SK-N-SH treated with all-trans-retinoic acid at 6 μM for 48 hours (cell line): ENCODE measurements around the gene KIF6.

Experiments used
- ATAC-seq: fragments of 200-7000 bp; cut with Tn5 transposase; 3 replicates; pipeline ENCODE4 v1.9.1; 2020; ENCODE audit warnings: mild to moderate bottlenecking, moderate library complexity
- ARNTL ChIP-seq: fragments of 450-650 bp; formaldehyde crosslinking; IDR thresholded peaks from 2 replicates; pipeline ENCODE4 v1.5.0; 2020; ENCODE audit warnings: low read depth, mild to moderate bottlenecking, moderate library complexity, borderline replicate concordance
- BACH2 ChIP-seq: fragments of 250-450 bp; sonication (Bioruptor Pico); IDR thresholded peaks from 2 replicates; pipeline ENCODE4 v1.9.0; 2021; ENCODE audit warnings: mild to moderate bottlenecking, borderline replicate concordance
- CREB5 ChIP-seq: fragments of 250-450 bp; sonication (Bioruptor Pico); IDR thresholded peaks from 2 replicates; pipeline ENCODE4 v1.5.1; 2020; ENCODE audit warnings: low read depth, mild to moderate bottlenecking, moderate library complexity
- CSDC2 ChIP-seq: fragments of 250-450 bp; sonication (Bioruptor Pico); IDR thresholded peaks from 2 replicates; pipeline ENCODE4 v1.5.0; 2020; ENCODE audit warnings: mild to moderate bottlenecking, moderate library complexity
- CSRNP3 ChIP-seq: fragments of 250-450 bp; sonication (Bioruptor Pico); IDR thresholded peaks from 2 replicates; pipeline ENCODE4 v1.5.1; 2021; ENCODE audit warnings: mild to moderate bottlenecking, moderate library complexity
- GLIS3 ChIP-seq: fragments of 250-450 bp; sonication (Bioruptor Pico); IDR thresholded peaks from 2 replicates; pipeline ENCODE4 v1.5.0; 2020; ENCODE audit warnings: mild to moderate bottlenecking, moderate library complexity
- ISL1 ChIP-seq: fragments of 250-450 bp; sonication (Bioruptor Pico); IDR thresholded peaks from 2 replicates; pipeline ENCODE4 v2.1.2; 2022; ENCODE audit warnings: mild to moderate bottlenecking, moderate library complexity
- OSR1 ChIP-seq: fragments of 250-450 bp; sonication (Bioruptor Pico); IDR thresholded peaks from 2 replicates; pipeline ENCODE4 v1.8.0; 2022; ENCODE audit warnings: moderate library complexity, mild to moderate bottlenecking, inconsistent platforms
- PATZ1 ChIP-seq: fragments of 250-450 bp; sonication (Bioruptor Pico); IDR thresholded peaks from 2 replicates; pipeline ENCODE4 v1.8.0; 2020; ENCODE audit warnings: mild to moderate bottlenecking, moderate library complexity, borderline replicate concordance
- POU6F1 ChIP-seq: fragments of 250-450 bp; sonication (Bioruptor Pico); IDR thresholded peaks from 2 replicates; pipeline ENCODE4 v1.8.0; 2021; ENCODE audit warnings: low read depth, mild to moderate bottlenecking, moderate library complexity, borderline replicate concordance
- PPARA ChIP-seq: fragments of 250-450 bp; sonication (Bioruptor Pico); IDR thresholded peaks from 2 replicates; pipeline ENCODE4 v1.5.0; 2020; ENCODE audit warnings: mild to moderate bottlenecking, borderline replicate concordance
- RARB ChIP-seq: fragments of 250-450 bp; sonication (Bioruptor Pico); IDR thresholded peaks from 2 replicates; pipeline ENCODE4 v1.8.0; 2021; ENCODE audit warnings: mild to moderate bottlenecking, moderate library complexity
- SNAI2 ChIP-seq: fragments of 250-450 bp; sonication (Bioruptor Pico); IDR thresholded peaks from 2 replicates; pipeline ENCODE4 v1.5.0; 2020; ENCODE audit warnings: mild to moderate bottlenecking, moderate library complexity
- TCF4 ChIP-seq: fragments of 250-450 bp; sonication (Bioruptor Pico); IDR thresholded peaks from 2 replicates; pipeline ENCODE4 v1.8.0; 2021; ENCODE audit warnings: mild to moderate bottlenecking, moderate library complexity, borderline replicate concordance
- TSHZ2 ChIP-seq: fragments of 250-450 bp; sonication (Bioruptor Pico); IDR thresholded peaks from 2 replicates; pipeline ENCODE4 v1.5.0; 2020; ENCODE audit warnings: mild to moderate bottlenecking, moderate library complexity
- ZC3H10 ChIP-seq: fragments of 250-450 bp; sonication (Bioruptor Pico); IDR thresholded peaks from 2 replicates; pipeline ENCODE4 v1.5.1; 2021; ENCODE audit warnings: mild to moderate bottlenecking, moderate library complexity
- ZFP3 ChIP-seq: fragments of 250-450 bp; sonication (Bioruptor Pico); IDR thresholded peaks from 2 replicates; pipeline ENCODE4 v1.5.0; 2020; ENCODE audit warnings: mild to moderate bottlenecking, moderate library complexity
- ZFP30 ChIP-seq: fragments of 450-650 bp; formaldehyde crosslinking; IDR thresholded peaks from 2 replicates; pipeline ENCODE4 v1.5.0; 2022; ENCODE audit warnings: mild to moderate bottlenecking, moderate library complexity
- ZNF70 ChIP-seq: fragments of 450-650 bp; formaldehyde crosslinking; IDR thresholded peaks from 2 replicates; pipeline ENCODE4 v1.5.0; 2020; ENCODE audit warnings: mild to moderate bottlenecking, moderate library complexity
- ZNF8 ChIP-seq: fragments of 450-650 bp; formaldehyde crosslinking; IDR thresholded peaks from 2 replicates; pipeline ENCODE4 v1.5.0; 2020; ENCODE audit warnings: mild to moderate bottlenecking, moderate library complexity

Gene KIF6

GRCh38 chr6:39686976-39687375, 38.2 kb downstream of the KIF6 start (continued):
- TF ChIP-seq TSHZ2 (CRISPR knock-in tag) = no peak

- no peak for TF ChIP-seq SNAI2 (CRISPR knock-in tag)
- TF ChIP-seq ISL1 = no peak
- no peak for TF ChIP-seq ZC3H10
- TF ChIP-seq ZNF70 (CRISPR knock-in tag) = no peak
- no peak for TF ChIP-seq CREB5
- no peak for TF ChIP-seq ZFP30 (CRISPR knock-in tag)
- TF ChIP-seq ARNTL (CRISPR knock-in tag) = no peak
- TF ChIP-seq, all 23 proteins: peak for 0
- no peak for ATAC-seq
Observed at GRCh38 chr6:39685938-39686337, 39.3 kb downstream of the KIF6 start.

GRCh38 chr6:39685489-39685826, 39.8 kb downstream of the KIF6 start:
- TF ChIP-seq OSR1 (CRISPR knock-in tag) (no peak), POU6F1 (CRISPR knock-in tag) (no peak), ZFP3 (CRISPR knock-in tag) (no peak), PPARA (CRISPR knock-in tag) (no peak), TCF4 (no peak), ZNF70 (CRISPR knock-in tag) (no peak), ZNF8 (CRISPR knock-in tag) (no peak), TSHZ2 (CRISPR knock-in tag) (no peak), RARB (CRISPR knock-in tag) (no peak)
- TF ChIP-seq, all 23 proteins: peak for 0

GRCh38 chr6:39684790-39685488, 40.3 kb downstream of the KIF6 start:
- TF ChIP-seq GLIS3 (CRISPR knock-in tag) = no peak
- TF ChIP-seq CSRNP3 (CRISPR knock-in tag) = no peak
- TF ChIP-seq BACH2 (CRISPR knock-in tag) = no peak
- TF ChIP-seq ZNF8 (CRISPR knock-in tag) = no peak
- no peak for TF ChIP-seq CSDC2 (CRISPR knock-in tag)
- TF ChIP-seq ZNF70 (CRISPR knock-in tag) = no peak
- no peak for TF ChIP-seq SNAI2 (CRISPR knock-in tag)
- no peak for TF ChIP-seq ZC3H10
- TF ChIP-seq POU6F1 (CRISPR knock-in tag) = no peak
- TF ChIP-seq PATZ1 (CRISPR knock-in tag) = no peak
- no peak for TF ChIP-seq ARNTL (CRISPR knock-in tag)
- ATAC-seq = no peak

More at GRCh38 chr6:39685489-39685826, 39.8 kb downstream of the KIF6 start:
- ATAC-seq = no peak
